ENCODE data around the gene DEPDC5.

DNA sequence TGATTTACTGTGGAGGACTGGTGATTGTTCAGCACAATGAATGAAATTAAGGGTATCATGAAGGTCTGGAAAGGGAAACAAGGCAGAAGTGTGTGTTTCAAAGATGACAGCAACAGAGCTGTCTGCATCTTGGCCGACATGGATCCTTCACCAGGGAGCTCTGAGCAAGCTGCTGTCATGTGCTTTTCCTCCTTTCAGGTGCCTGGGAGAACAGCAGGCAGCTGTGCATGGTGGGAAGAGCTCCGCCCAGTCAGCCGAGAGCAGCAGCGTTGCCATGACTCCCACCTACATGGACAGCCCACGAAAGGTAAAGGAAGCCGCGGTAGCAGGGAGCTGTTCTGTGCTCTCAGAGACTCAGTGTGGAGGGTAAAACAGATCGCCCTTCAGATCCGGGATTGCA lies 103.4 kb downstream of the DEPDC5 start:
- TF ChIP-seq, protein P1, sequence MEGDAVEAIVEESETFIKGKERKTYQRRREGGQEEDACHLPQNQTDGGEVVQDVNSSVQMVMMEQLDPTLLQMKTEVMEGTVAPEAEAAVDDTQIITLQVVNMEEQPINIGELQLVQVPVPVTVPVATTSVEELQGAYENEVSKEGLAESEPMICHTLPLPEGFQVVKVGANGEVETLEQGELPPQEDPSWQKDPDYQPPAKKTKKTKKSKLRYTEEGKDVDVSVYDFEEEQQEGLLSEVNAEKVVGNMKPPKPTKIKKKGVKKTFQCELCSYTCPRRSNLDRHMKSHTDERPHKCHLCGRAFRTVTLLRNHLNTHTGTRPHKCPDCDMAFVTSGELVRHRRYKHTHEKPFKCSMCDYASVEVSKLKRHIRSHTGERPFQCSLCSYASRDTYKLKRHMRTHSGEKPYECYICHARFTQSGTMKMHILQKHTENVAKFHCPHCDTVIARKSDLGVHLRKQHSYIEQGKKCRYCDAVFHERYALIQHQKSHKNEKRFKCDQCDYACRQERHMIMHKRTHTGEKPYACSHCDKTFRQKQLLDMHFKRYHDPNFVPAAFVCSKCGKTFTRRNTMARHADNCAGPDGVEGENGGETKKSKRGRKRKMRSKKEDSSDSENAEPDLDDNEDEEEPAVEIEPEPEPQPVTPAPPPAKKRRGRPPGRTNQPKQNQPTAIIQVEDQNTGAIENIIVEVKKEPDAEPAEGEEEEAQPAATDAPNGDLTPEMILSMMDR (conservative IDR thresholded peaks at IDR 0.05; ENCODE audit: low read length), result no peak
- TF ChIP-seq EZH2phosphoT487 (IDR thresholded peaks at IDR 0.05; ENCODE audit: borderline replicate concordance, low read depth, low read length), result no peak
